ENCODE data around the gene DUSP9.

The DUSP9 gene

DNA sequence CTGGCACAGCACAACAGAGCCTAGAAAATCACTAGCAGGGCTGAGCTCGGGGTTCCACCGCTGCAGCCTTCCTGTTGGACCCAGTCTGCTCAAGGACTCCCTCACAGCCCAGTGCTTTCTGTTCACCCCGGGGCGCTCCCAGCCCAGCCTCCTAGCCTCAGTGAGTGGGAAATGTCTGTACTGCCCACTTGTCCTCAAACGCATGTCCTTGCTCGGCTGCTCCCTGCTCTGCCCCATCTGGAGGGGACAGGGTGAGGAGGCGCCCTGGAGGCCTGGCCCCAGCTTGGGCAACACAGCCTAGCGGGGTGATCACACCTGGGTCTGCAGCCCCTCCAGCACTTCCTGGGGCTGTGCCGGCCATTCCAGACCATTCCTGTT, 36.2 kb upstream of the DUSP9 start:
- no peak for TF ChIP-seq CTCF (IDR thresholded peaks at IDR 0.05; ENCODE audit: insufficient read depth, low read depth, low read length, missing control alignments)
- DNase-seq (ENCODE audit: low read depth), result no peak
- H3K4me3 ChIP-seq (ENCODE audit: low read length), result no peak overlapping the region

- DNase-seq (ENCODE audit: low read depth), result no peak
- TF ChIP-seq CTCF (IDR thresholded peaks at IDR 0.05; ENCODE audit: insufficient read depth, low read depth, low read length, missing control alignments), result no peak
- no peak overlapping the region for H3K4me3 ChIP-seq (ENCODE audit: low read length)
Measured at GRCh38 chrX:153611298-153612095, 35.5 kb upstream of the DUSP9 start.

GRCh38 chrX:153612413-153612812, 34.6 kb upstream of the DUSP9 start:
- no peak overlapping the region for H3K4me3 ChIP-seq (ENCODE audit: low read length)
- no peak for DNase-seq (ENCODE audit: low read depth)
- no peak for TF ChIP-seq CTCF (IDR thresholded peaks at IDR 0.05; ENCODE audit: insufficient read depth, low read depth, low read length, missing control alignments)

GRCh38 chrX:153614818-153615217, 32.2 kb upstream of the DUSP9 start:
- DNase-seq (ENCODE audit: low read depth), result no peak
- TF ChIP-seq CTCF (IDR thresholded peaks at IDR 0.05; ENCODE audit: insufficient read depth, low read depth, low read length, missing control alignments), result no peak
- no peak overlapping the region for H3K4me3 ChIP-seq (ENCODE audit: low read length)

DNA sequence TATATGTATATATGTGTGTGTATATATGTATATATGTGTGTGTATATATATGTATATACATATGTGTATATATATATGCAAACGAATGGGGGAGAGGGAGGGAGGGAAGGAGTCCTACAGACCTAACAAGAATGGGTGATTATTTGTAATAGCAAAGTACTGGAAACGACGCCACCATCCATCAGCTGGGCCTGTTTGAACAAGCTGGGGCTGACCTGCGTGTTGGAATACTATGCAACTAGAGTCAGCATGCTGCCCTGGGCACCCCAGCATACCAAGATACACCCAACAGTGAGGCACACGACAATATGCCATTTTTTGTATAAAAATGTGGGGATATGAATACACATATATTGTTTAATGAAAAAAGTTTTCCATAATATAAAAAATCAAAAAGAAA, 26.4 kb upstream of the DUSP9 start:
- peak; percentile 76 for DNase-seq (ENCODE audit: low read depth)
- no peak overlapping the region for H3K4me3 ChIP-seq (ENCODE audit: low read length)
- TF ChIP-seq CTCF (IDR thresholded peaks at IDR 0.05; ENCODE audit: insufficient read depth, low read depth, low read length, missing control alignments), result no peak

- H3K4me3 ChIP-seq (ENCODE audit: low read length), result no peak overlapping the region
- no peak for DNase-seq (ENCODE audit: low read depth)
- no peak for TF ChIP-seq CTCF (IDR thresholded peaks at IDR 0.05; ENCODE audit: insufficient read depth, low read depth, low read length, missing control alignments)
Measured at GRCh38 chrX:153621949-153622598, 24.9 kb upstream of the DUSP9 start.

Data from epithelial cell of esophagus (primary cell).